Measurements from ENCODE around the gene TSKU. TPM values are rescaled to one million over a fixed set of nuclear protein-coding genes. Genes with fewer than 3 reads are reported as not detected.

The TSKU gene
- total and polyA plus RNA-seq, 8 donors: 2.7 to 25.2 (median 10.7) TPM

GRCh38 chr11:76742902-76743301, 40.3 kb upstream of the TSKU start:
- intact Hi-C loops (cut with DNase I): no loop called here
- H3K27ac ChIP-seq: no peak overlapping the region
- no peaks in the 10 kb centered on the region for H3K4me1 ChIP-seq
- H3K9me3 ChIP-seq: no peaks in the 10 kb centered on the region
- WGBS, 2 donors: 94 to 98% methylated on average over 4 of the region's 4 CpGs
- H3K4me3 ChIP-seq: no peak overlapping the region
- H3K36me3 ChIP-seq: no peaks in the 10 kb centered on the region
- no peak for ATAC-seq
- FAIRE-seq: no peak
- no peaks in the 10 kb centered on the region for H3K27me3 ChIP-seq
- DNase-seq: no peak
- no peak for TF ChIP-seq CTCF (IDR thresholded peaks at IDR 0.05)

DNA sequence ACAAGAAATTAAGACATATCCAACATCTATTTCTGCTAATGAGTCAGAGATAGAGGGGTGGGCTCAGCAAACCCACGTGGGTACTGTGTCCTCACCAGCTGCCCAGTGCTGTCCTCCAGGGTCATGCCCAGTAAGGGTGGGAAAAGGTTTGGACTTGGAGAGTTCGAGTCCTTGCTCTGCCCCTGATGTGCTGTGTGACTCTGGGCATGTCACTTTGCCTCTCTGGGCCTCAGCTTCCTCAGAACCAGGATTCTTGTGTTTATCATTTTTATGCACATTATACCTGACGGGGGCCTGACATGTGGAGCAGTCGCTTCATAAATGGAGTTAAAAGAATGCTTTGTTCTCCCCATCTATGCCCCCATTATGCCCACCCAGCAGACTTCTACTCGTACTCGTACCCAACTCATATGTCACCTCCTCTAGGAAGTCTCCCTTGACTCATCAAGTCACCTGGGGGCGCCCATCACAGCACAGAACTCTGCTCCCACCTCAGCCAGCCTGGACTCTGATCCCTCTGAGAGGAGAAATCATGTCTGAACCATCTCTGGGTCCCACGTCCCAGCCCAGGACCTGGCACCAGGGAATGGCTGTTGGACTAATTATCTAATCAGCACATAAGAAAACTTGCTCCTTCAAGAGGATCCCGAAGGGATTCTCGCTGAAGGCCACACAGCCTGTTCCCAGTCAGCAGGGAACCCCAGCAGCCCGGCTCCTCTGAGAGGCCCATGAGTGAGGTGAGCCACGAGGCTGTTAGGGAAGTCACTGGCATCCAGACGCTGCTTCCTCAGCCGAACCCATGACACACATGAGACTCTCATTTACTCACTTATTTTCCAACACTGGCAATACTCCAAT, 38.7 kb upstream of the TSKU start:
- TF ChIP-seq CTCF (IDR thresholded peaks at IDR 0.05): no peak
- Histone ChIP-seq H3K36me3 (no peaks in the 10 kb centered on the region), H3K4me3 (no peak overlapping the region), H3K9me3 (no peaks in the 10 kb centered on the region), H3K27ac (no peak overlapping the region), H3K4me1 (no peaks in the 10 kb centered on the region), H3K27me3 (no peaks in the 10 kb centered on the region)
- WGBS, 2 donors: 78 to 83% methylated on average over 14 of the region's 14 CpGs
- no peak for FAIRE-seq
- DNase-seq: no peak
- intact Hi-C loops (cut with DNase I): no loop called here
- ATAC-seq: peak in 2 of 4 donors; percentile 60 to 70

DNA sequence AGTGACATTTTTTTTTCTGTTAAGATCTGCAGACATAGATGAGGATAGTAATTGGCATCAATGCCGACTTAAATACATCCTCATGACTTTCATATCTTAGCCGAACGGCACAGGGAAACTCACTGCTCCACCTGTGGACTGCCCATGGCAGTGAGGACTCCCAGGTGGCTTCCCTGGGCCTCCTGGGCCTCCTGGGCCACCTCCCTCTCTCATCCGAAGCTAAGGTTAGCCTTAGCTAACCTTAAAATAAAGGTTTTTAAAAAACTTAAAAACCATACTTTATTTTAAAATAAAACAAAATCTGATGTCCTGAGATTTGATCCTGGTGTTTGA, 38.1 kb upstream of the TSKU start:
- 81 to 82% methylated on average over 4 of the region's 4 CpGs for WGBS, 2 donors
- Histone ChIP-seq H3K4me3 (no peak overlapping the region), H3K4me1 (no peaks in the 10 kb centered on the region), H3K36me3 (no peaks in the 10 kb centered on the region), H3K9me3 (no peaks in the 10 kb centered on the region), H3K27me3 (no peaks in the 10 kb centered on the region), H3K27ac (no peak overlapping the region)
- no peak for DNase-seq
- ATAC-seq: no peak
- TF ChIP-seq CTCF (IDR thresholded peaks at IDR 0.05): no peak
- no peak for FAIRE-seq
- intact Hi-C loops (cut with DNase I): no loop called here

DNA sequence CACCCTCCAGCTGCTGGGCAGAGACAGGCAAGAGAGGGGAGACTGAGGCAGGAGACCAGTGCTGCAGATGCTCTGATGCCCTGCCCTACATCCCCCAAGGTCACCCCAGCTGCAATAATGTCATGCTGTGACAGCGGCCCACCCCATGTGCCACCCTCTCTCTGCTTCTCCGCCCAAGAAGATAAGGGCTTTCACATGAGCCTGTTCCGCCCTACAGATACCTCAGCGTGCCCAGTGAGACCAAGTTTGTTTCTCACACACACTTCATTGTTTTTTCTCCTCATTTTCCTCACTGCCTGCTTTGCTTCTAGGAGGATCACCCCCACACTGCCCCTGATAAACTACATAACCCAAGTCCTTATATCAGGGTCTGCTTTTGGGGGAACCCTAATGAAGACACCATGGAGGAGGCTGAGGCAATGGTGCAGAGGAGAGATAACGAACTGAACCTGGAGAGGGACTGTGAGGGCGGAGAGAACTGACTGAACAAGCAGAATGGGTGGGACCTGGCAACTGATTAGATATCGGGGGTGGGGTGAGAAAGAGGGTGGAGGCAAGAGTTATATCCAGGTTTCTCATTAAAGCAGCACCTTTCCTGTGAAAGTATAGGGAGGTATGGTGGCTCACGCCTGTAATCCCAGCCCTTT, 37.5 kb upstream of the TSKU start:
- Histone ChIP-seq H3K36me3 (no peaks in the 10 kb centered on the region), H3K9me3 (no peaks in the 10 kb centered on the region), H3K4me3 (no peak overlapping the region), H3K4me1 (no peaks in the 10 kb centered on the region), H3K27ac (no peak overlapping the region), H3K27me3 (no peaks in the 10 kb centered on the region)
- DNase-seq (no peak), ATAC-seq (peak in 3 of 4 donors; percentile 29 to 74 (median 70)), FAIRE-seq (no peak)
- intact Hi-C loops (cut with DNase I): no loop called here
- TF ChIP-seq CTCF (IDR thresholded peaks at IDR 0.05): no peak
- 46 to 49% methylated on average over 8 of the region's 8 CpGs for WGBS, 2 donors
